ENCODE measurements around the gene RPL11.

DNA sequence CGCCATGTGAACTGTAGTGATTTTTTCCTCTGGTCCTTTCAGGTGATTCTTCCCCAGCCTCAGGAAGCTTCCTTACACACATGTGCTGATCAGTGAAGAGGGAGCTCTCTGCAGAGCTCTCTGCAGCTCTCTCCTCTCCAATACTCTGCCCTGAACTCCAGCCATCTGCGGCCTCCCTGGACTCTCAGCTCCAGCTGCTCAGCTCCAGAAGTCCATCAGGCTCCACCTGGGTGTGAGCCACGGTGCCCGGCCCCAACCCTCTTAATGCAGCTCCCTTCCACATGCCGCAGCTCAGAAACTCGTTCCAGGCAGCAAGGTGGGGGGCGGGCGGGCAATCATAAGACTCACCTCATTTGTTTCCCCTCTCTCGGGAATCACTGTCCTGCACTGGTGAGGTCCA is 30.9 kb upstream of the RPL11 start:
- TF ChIP-seq, protein P1, sequence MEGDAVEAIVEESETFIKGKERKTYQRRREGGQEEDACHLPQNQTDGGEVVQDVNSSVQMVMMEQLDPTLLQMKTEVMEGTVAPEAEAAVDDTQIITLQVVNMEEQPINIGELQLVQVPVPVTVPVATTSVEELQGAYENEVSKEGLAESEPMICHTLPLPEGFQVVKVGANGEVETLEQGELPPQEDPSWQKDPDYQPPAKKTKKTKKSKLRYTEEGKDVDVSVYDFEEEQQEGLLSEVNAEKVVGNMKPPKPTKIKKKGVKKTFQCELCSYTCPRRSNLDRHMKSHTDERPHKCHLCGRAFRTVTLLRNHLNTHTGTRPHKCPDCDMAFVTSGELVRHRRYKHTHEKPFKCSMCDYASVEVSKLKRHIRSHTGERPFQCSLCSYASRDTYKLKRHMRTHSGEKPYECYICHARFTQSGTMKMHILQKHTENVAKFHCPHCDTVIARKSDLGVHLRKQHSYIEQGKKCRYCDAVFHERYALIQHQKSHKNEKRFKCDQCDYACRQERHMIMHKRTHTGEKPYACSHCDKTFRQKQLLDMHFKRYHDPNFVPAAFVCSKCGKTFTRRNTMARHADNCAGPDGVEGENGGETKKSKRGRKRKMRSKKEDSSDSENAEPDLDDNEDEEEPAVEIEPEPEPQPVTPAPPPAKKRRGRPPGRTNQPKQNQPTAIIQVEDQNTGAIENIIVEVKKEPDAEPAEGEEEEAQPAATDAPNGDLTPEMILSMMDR (IDR thresholded peaks at IDR 0.05) = no peak
- no peak for TF ChIP-seq POLR2A (IDR thresholded peaks at IDR 0.05)

All from body of pancreas (tissue), 4 donors.